Lower lobe of right lung (tissue), 2 donors: Measurements from ENCODE around the gene MAT1A. TPM values are rescaled to one million over a fixed set of nuclear protein-coding genes. Genes with fewer than 3 reads are reported as not detected.
"Not testable (repeated sequence)": the region's sequence is repeated elsewhere in the genome, so short reads cannot be mapped to it uniquely, and the experiment has no call there.

Source experiments
- ATAC-seq, 2 donors: fragments of 200-7000 bp; cut with Tn5 transposase; one replicate each; pipeline ENCODE4 v1.9.1; 2020 to 2022; ENCODE audit warnings: mild to moderate bottlenecking in 2 of 2, moderate library complexity in 2 of 2
- DNase-seq: peaks from one replicate; pipeline ENCODE4 v3.0.0-alpha.2; 2020
- H3K27ac ChIP-seq: fragments of 200-600 bp; one replicate; pipeline ENCODE4 v1.8.0; 2022
- H3K27me3 ChIP-seq: fragments of 200-600 bp; one replicate; pipeline ENCODE4 v1.8.0; 2022; ENCODE audit warnings: low read depth
- H3K36me3 ChIP-seq: fragments of 200-600 bp; one replicate; pipeline ENCODE4 v1.8.0; 2022; ENCODE audit warnings: mild to moderate bottlenecking
- H3K4me1 ChIP-seq: fragments of 200-600 bp; one replicate; pipeline ENCODE4 v1.8.0; 2022
- H3K4me3 ChIP-seq: fragments of 200-600 bp; one replicate; pipeline ENCODE4 v1.8.0; 2022; ENCODE audit warnings: mild to moderate bottlenecking
- H3K9me3 ChIP-seq: fragments of 200-600 bp; one replicate; pipeline ENCODE4 v1.8.0; 2022
- intact Hi-C: fragments of 100-400 bp; cut with DNase I; formaldehyde crosslinking; loops from one replicate; pipeline ENCODE4 v1.11.0; 2022
- total RNA-seq: library from RNA; stranded (reverse); fragmentation: NEBNext Ultra II Directional; extraction: Animal tissue kit (Norgen Biotek cat#: 25700); gene quantifications from one replicate; pipeline ENCODE4 v1.2.1, GENCODE V29; 2021
- donor health status: DM: no; HTN: yes; CAD: no; lungs with severe emphysema.

MAT1A gene
- total RNA-seq, 1 donor from 2014 or later = 1.0 TPM

- intact Hi-C loops, H3K4me1 ChIP-seq, ATAC-seq, H3K27ac ChIP-seq, H3K4me3 ChIP-seq, H3K27me3 ChIP-seq, H3K36me3 ChIP-seq, H3K9me3 ChIP-seq, DNase-seq: not testable (repeated sequence)
Observed at GRCh38 chr10:80226723-80227122, 62.7 kb downstream of the MAT1A start.

GRCh38 chr10:80223031-80223419 is 66.4 kb downstream of the MAT1A start:
- H3K27me3 ChIP-seq, H3K27ac ChIP-seq, H3K36me3 ChIP-seq, H3K9me3 ChIP-seq, H3K4me1 ChIP-seq, intact Hi-C loops, ATAC-seq, DNase-seq, H3K4me3 ChIP-seq: not testable (repeated sequence)

Other genes with a start within 250 kb of the MAT1A start
- 18.6 TPM for gene TMEM254, start 211.0 kb downstream of the MAT1A start, total RNA-seq
- 38.0 TPM for gene PLAC9, start 156.9 kb downstream of the MAT1A start, total RNA-seq
- 306 TPM for gene ANXA11, start 84.1 kb downstream of the MAT1A start, total RNA-seq
- gene DYDC1, start 67.1 kb upstream of the MAT1A start, total RNA-seq = 0.77 TPM
- gene DYDC2, start 67.1 kb upstream of the MAT1A start, total RNA-seq = 4.2 TPM
- gene PRXL2A, start 118.9 kb upstream of the MAT1A start, total RNA-seq = 33.3 TPM
- gene TSPAN14, start 164.7 kb upstream of the MAT1A start, total RNA-seq = 169 TPM
- 1.4 TPM for gene SH2D4B, start 248.2 kb upstream of the MAT1A start, total RNA-seq